ENCODE measurements around the gene PAWR.
"Not testable (repeated sequence)": the region's sequence is repeated elsewhere in the genome, so short reads cannot be mapped to it uniquely, and the experiment has no call there.

PAWR gene

DNA sequence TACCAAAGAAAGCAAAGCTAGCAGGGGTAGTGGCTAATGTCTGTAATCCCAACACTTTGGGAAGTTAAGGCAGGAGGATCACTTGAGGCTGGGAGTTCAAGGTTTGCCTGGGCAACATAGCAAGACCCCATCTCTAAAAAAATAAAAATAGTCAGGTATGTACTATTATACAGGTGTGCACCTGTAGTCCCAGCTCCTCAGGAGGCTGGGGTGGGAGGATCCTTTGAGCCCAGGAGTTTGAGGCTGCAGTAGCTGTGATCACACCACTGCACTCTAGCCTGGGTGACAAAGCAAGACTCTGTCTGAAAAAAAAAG lies 142.2 kb downstream of the PAWR start:
- H3K27ac ChIP-seq, result peak overlapping the region; percentile 73
- no peak for TF ChIP-seq ZFX (IDR thresholded peaks at IDR 0.05; ENCODE audit: borderline replicate concordance)
- TF ChIP-seq, protein P1, sequence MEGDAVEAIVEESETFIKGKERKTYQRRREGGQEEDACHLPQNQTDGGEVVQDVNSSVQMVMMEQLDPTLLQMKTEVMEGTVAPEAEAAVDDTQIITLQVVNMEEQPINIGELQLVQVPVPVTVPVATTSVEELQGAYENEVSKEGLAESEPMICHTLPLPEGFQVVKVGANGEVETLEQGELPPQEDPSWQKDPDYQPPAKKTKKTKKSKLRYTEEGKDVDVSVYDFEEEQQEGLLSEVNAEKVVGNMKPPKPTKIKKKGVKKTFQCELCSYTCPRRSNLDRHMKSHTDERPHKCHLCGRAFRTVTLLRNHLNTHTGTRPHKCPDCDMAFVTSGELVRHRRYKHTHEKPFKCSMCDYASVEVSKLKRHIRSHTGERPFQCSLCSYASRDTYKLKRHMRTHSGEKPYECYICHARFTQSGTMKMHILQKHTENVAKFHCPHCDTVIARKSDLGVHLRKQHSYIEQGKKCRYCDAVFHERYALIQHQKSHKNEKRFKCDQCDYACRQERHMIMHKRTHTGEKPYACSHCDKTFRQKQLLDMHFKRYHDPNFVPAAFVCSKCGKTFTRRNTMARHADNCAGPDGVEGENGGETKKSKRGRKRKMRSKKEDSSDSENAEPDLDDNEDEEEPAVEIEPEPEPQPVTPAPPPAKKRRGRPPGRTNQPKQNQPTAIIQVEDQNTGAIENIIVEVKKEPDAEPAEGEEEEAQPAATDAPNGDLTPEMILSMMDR (IDR thresholded peaks at IDR 0.05), result no peak

DNA sequence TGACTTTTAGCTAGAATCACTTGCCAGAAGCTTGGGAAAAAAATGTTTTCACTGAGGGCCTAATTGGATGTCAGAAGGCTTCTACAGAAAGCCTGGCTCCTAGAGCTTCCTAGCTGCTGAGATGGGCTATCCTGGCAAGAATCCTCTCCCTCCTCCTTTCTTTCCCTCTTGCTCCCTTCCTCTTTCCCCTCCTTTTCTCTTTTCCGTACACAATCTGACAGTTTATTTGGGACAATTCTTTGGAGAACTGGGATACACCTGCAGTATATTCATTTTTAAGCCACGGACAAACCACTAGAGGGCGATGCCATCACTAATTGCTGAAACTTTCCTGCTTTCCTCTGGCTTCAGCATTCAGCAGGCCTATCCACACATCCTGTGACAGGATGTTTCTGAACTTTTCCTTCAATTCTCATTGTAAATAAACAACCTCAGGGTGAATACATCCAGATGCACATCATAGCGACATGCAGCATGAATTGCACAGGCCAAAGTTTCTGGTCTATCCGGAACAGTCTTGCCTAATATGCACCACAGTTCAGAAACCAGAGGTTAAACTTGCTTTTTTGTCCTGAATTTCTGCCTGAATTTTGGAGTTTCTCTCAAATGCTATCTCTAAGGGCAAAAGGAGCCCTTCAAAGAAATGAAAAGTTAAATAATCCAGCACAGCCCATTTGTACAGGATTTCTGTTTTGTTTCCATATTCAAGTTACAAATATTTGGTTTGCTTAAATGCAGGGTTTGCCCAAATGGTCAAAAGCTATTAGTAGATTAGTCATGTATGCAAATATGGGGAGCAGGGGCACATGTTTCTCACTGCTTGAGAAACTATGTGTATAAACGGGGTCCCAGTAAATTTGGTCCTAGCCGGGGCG lies 142.8 kb downstream of the PAWR start:
- TF ChIP-seq, protein P1 (IDR thresholded peaks at IDR 0.05), result peak; percentile 95
- no peak for TF ChIP-seq ZFX (IDR thresholded peaks at IDR 0.05; ENCODE audit: borderline replicate concordance)
- H3K27ac ChIP-seq, result peak overlapping the region; percentile 73

DNA sequence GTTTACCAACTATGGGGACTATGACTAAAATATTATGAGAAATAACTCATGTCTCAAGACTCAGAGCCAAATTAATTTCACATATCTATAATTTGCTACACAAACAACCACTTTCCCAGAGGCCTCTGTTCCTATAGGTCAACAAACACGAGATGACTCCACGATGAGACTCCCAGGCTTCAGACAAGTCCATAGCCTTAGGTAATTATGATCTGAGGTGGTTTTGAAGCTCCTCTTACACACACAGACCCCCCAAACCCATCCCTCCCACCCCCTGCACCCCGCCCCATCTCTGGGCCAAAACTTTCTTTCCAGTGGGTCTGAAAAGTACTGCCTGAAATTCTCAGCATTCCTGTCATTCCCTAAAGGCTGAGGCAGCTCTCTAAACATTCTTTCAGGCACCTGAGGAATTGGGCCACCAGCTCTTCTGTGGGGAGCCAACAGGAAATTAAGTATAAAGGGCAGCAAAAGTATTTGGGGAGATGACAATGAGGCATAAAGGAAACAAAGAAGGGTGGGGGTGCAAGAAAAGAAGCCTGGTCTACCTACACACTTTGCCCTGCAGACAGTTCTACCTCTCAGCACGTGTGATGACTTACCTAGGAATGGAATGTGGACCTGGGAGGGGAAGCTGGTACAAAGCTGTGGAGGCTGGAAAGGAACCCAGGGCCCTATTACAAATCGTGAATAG lies 143.6 kb downstream of the PAWR start:
- H3K27ac ChIP-seq, result peak overlapping the region; percentile 73
- TF ChIP-seq, protein P1 (IDR thresholded peaks at IDR 0.05), result no peak
- no peak for TF ChIP-seq ZFX (IDR thresholded peaks at IDR 0.05; ENCODE audit: borderline replicate concordance)

DNA sequence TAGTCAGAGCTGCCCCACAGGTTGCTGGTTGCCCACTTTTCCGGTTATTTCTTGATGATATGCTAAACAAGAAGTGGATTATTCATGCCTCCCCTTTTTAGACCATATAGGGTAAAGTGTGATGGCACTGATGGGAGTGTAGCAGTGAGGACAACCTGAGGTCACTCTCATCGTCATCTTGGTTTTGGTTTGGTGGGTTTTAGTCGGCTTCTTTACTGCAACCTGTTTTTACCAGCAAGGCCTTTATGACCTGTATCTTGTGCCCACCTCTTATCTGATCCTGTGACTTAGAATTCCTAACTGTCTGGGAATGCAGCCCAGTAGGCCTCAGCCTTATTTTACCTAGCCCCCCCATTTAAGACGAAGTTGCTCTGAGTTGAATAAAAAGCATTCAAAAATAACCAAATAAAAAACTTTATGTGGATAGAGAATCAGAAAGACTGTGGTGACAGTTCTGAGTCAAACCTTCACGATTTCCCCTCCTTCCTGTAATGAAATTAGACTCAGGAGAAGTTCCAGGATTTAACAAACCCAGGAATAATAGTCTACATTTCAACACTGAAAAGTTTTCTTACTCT lies 144.2 kb downstream of the PAWR start:
- peak overlapping the region; percentile 73 for H3K27ac ChIP-seq
- TF ChIP-seq, protein P1 (IDR thresholded peaks at IDR 0.05), result no peak
- TF ChIP-seq ZFX (IDR thresholded peaks at IDR 0.05; ENCODE audit: borderline replicate concordance), result no peak

DNA sequence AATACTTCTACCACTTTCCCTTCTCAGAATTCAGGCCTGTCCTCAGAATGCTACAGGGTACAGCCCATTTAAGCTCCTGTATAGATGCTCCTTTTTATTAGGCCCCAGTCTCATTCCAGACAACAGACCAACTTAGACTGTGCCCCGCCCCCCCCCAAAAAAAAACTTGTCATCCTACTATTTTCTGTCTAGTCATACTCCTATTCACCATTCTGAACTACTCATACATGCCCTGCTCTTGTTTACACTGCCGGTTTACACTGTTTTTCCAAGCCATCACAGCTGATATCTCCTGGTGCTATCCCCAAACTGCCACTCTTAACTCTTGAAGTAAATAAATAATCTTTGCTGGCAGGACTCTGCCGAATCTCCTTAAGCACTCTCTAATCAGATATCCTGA lies 146.3 kb downstream of the PAWR start:
- not testable (repeated sequence) for H3K27ac ChIP-seq

DNA sequence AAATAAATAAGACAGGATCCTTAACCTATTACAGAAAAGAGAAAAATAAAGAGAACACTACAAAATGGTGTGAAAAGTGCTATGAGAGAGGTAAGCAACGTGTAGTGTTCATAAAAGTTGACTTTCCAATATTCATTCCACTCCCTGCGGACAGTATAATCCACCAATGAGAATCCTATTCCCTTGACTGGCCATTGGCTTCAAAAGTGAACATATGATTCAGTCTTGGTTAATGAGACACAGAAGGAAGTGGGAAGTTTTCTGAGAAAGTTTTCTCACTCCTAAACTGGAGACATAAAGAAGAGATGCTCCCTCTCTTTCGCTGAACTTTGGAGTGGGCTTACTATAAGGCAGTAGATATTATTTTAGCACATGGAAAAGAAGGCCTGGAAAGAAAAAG lies 153.1 kb downstream of the PAWR start:
- TF ChIP-seq, protein P1 (IDR thresholded peaks at IDR 0.05), result no peak
- TF ChIP-seq ZFX (IDR thresholded peaks at IDR 0.05; ENCODE audit: borderline replicate concordance), result no peak
- no peak overlapping the region for H3K27ac ChIP-seq

DNA sequence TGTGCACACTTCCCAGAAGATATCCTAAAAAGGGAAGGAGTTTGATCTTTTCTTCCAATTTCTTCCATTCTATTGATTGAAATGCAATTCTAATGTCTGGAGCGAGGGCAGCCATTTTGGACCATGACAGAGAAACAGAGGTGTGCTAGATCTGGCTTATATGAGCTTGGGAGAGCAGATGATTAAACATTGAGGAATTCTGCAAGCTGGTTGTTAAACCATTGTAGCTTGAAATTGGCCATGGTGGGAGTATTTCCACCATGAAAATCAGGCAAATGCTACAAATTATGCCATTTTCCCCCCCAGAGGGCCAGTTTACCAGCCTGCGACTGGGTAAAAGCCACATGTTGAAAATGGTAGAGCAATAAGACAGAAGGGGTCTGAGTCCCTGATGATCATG lies 155.0 kb downstream of the PAWR start:
- H3K27ac ChIP-seq, result no peak overlapping the region
- TF ChIP-seq ZFX (IDR thresholded peaks at IDR 0.05; ENCODE audit: borderline replicate concordance), result no peak
- TF ChIP-seq, protein P1 (IDR thresholded peaks at IDR 0.05), result no peak

Data from 22Rv1 (cell line).